ENCODE results near the gene SSC4D. TPM values are rescaled to one million over a fixed set of nuclear protein-coding genes. Genes with fewer than 3 reads are reported as not detected.

SSC4D gene
- total RNA-seq, 1 experiment from 2014 or later = 18.1 TPM

- peaks cover 10% of the 10 kb centered on the region for H3K27me3 Mint-ChIP-seq (ENCODE audit: low read depth)
- DNase-seq (ENCODE audit: low spot score) = peak; percentile 82
- peak overlapping the region; percentile 36 for H3K4me3 Mint-ChIP-seq
- ATAC-seq = peak; percentile 40
- ChIA-PET CTCF (no interaction called here), POLR2A (no interaction called here)
- no peak overlapping the region for H3K27ac Mint-ChIP-seq
- H3K9me3 Mint-ChIP-seq = no peaks in the 10 kb centered on the region
- peaks cover 31% of the 10 kb centered on the region for H3K4me1 Mint-ChIP-seq
- no peaks in the 10 kb centered on the region for H3K36me3 Mint-ChIP-seq
- no peak for TF ChIP-seq AR (CRISPR knock-in tag; IDR thresholded peaks at IDR 0.05)
- no peak for TF ChIP-seq CTCF (IDR thresholded peaks at IDR 0.05)
- TF ChIP-seq SOX15 (CRISPR knock-in tag; IDR thresholded peaks at IDR 0.05) = no peak
- no peak for TF ChIP-seq GTF2I (CRISPR knock-in tag; conservative IDR thresholded peaks at IDR 0.05)
- 0 out of 2 replicates have a peak, but pooled peaks have one; percentile 72 for TF ChIP-seq ELF4 (CRISPR knock-in tag; IDR thresholded peaks at IDR 0.05; ENCODE audit: low read depth)
- peak; percentile 66; the same call in 1 of the 2 replicates for TF ChIP-seq ZNF263 (CRISPR knock-in tag; IDR thresholded peaks at IDR 0.05; ENCODE audit: low read depth)
- TF ChIP-seq ZNF138 (CRISPR knock-in tag; conservative IDR thresholded peaks at IDR 0.05) = no peak
- no peak for TF ChIP-seq HMGA2 (CRISPR knock-in tag; IDR thresholded peaks at IDR 0.05)
- TF ChIP-seq ATF2 (CRISPR knock-in tag; IDR thresholded peaks at IDR 0.05; ENCODE audit: borderline replicate concordance, low read depth) = no peak
- TF ChIP-seq FOXK1 (CRISPR knock-in tag; IDR thresholded peaks at IDR 0.05) = peak; percentile 79; the same call in 1 of the 2 replicates
- peak; percentile 76; the same call in 1 of the 2 replicates for TF ChIP-seq NR1H2 (CRISPR knock-in tag; IDR thresholded peaks at IDR 0.05)
- peak; percentile 91 for TF ChIP-seq ETV6 (CRISPR knock-in tag; IDR thresholded peaks at IDR 0.05)
- peak; percentile 84; the same call in 1 of the 2 replicates for TF ChIP-seq E2F5 (CRISPR knock-in tag; IDR thresholded peaks at IDR 0.05)
- no peak for TF ChIP-seq EMX1 (CRISPR knock-in tag; IDR thresholded peaks at IDR 0.05)
- no peak for TF ChIP-seq STAT6 (CRISPR knock-in tag; conservative IDR thresholded peaks at IDR 0.05; ENCODE audit: low read depth)
- peak; percentile 93 for TF ChIP-seq JUN (CRISPR knock-in tag; IDR thresholded peaks at IDR 0.05)
- TF ChIP-seq E2F4 (CRISPR knock-in tag; IDR thresholded peaks at IDR 0.05; ENCODE audit: borderline replicate concordance, low read depth) = no peak
- TF ChIP-seq, protein P1, sequence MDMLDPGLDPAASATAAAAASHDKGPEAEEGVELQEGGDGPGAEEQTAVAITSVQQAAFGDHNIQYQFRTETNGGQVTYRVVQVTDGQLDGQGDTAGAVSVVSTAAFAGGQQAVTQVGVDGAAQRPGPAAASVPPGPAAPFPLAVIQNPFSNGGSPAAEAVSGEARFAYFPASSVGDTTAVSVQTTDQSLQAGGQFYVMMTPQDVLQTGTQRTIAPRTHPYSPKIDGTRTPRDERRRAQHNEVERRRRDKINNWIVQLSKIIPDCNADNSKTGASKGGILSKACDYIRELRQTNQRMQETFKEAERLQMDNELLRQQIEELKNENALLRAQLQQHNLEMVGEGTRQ (CRISPR knock-in tag; IDR thresholded peaks at IDR 0.05) = no peak
- TF ChIP-seq NFYB (CRISPR knock-in tag; conservative IDR thresholded peaks at IDR 0.05; ENCODE audit: low read depth) = no peak
- TF ChIP-seq TP53 (CRISPR knock-in tag; IDR thresholded peaks at IDR 0.05) = no peak
- TF ChIP-seq ZNF317 (CRISPR knock-in tag; IDR thresholded peaks at IDR 0.05; ENCODE audit: borderline replicate concordance, low read depth) = peak; percentile 66
- peak; percentile 91; the same call in 1 of the 2 replicates for TF ChIP-seq RELA (CRISPR knock-in tag; IDR thresholded peaks at IDR 0.05; ENCODE audit: borderline replicate concordance)
- no peak for TF ChIP-seq SP1 (CRISPR knock-in tag; conservative IDR thresholded peaks at IDR 0.05)
- peak; percentile 75 for TF ChIP-seq USF1 (CRISPR knock-in tag; IDR thresholded peaks at IDR 0.05)
Measured at GRCh38 chr7:76397409-76398183, 11.9 kb downstream of the SSC4D start.

All from WTC11 (cell line).